Subcutaneous abdominal adipose tissue (tissue), 5 donors: ENCODE data around the gene TOMM22.
"Not testable (repeated sequence)": the region's sequence is repeated elsewhere in the genome, so short reads cannot be mapped to it uniquely, and the experiment has no call there.

Experiments
- H3K27ac ChIP-seq: one replicate; pipeline ENCODE4 v1.7.0; 2013; ENCODE audit warnings: low read depth, mild to moderate bottlenecking, inconsistent platforms, low read length, moderate library complexity
- H3K27me3 ChIP-seq, 5 donors: one replicate each; pipeline ENCODE4 v1.7.0; 2013; ENCODE audit warnings: low read length in 5 of 5, inconsistent platforms in 1 of 5; ENCODE audit not compliant: control insufficient read depth in 5 of 5, insufficient read depth in 4 of 5
- H3K36me3 ChIP-seq, 5 donors: one replicate each; pipeline ENCODE4 v1.7.0; 2013; ENCODE audit warnings: low read length in 5 of 5; ENCODE audit not compliant: control insufficient read depth in 5 of 5, insufficient read depth in 5 of 5
- H3K4me1 ChIP-seq, 5 donors: one replicate each; pipeline ENCODE4 v1.7.0; 2013; ENCODE audit warnings: low read length in 5 of 5, mild to moderate bottlenecking in 3 of 5, moderate library complexity in 1 of 5; ENCODE audit not compliant: control insufficient read depth in 5 of 5, insufficient read depth in 5 of 5
- H3K4me3 ChIP-seq, 5 donors: one replicate each; pipeline ENCODE4 v1.7.0; 2013; ENCODE audit warnings: low read length in 5 of 5, low read depth in 1 of 5
- H3K9ac ChIP-seq, 5 donors: one replicate each; pipeline ENCODE4 v1.7.0; 2013; ENCODE audit warnings: low read length in 5 of 5, mild to moderate bottlenecking in 4 of 5, moderate library complexity in 3 of 5
- H3K9me3 ChIP-seq, 5 donors: one replicate each; pipeline ENCODE4 v1.7.0; 2013; ENCODE audit warnings: low read length in 5 of 5; ENCODE audit not compliant: control insufficient read depth in 5 of 5
- donor health status: healthy.
- donor health status: healthy.
- donor health status: healthy.
- donor health status: healthy.
- donor health status: healthy.

The TOMM22 gene

GRCh38 chr22:38681582-38682335, at the start of gene TOMM22:
Gene TOMM22 (plus strand): TSS chr22:38681957. CDS start chr22:38681979, 22 bp downstream.
- Histone ChIP-seq H3K4me3 (peak within 1 kb of the TSS; percentile 83 to 98 (median 97)), H3K4me1 (peaks cover 3 to 16% (median 11%) of the 10 kb centered on the region in 5 donors), H3K27me3 (no peaks in the 10 kb centered on the region), H3K9ac (peak within 1 kb of the TSS; percentile 87 to 99 (median 96)), H3K36me3 (peaks cover 3 to 35% (median 32%) of the 10 kb centered on the region in 5 donors), H3K9me3 (no peaks in the 10 kb centered on the region), H3K27ac (peak within 1 kb of the TSS; percentile 82)

- H3K9me3 ChIP-seq = no peaks in the 10 kb centered on the region
- H3K27me3 ChIP-seq = no peaks in the 10 kb centered on the region
- no peak overlapping the region for H3K4me3 ChIP-seq
- no peak overlapping the region for H3K9ac ChIP-seq
- peaks cover 0 to 7% (median 0%) of the 10 kb centered on the region in 5 donors for H3K4me1 ChIP-seq
- no peak overlapping the region for H3K27ac ChIP-seq
- H3K36me3 ChIP-seq = no peaks in the 10 kb centered on the region
Measured at GRCh38 chr22:38632528-38632927, 49.2 kb upstream of the TOMM22 start.

- Histone ChIP-seq H3K9ac (no peak overlapping the region), H3K9me3 (no peaks in the 10 kb centered on the region), H3K27me3 (no peaks in the 10 kb centered on the region), H3K4me1 (no peaks in the 10 kb centered on the region), H3K27ac (no peak overlapping the region), H3K36me3 (no peaks in the 10 kb centered on the region), H3K4me3 (no peak overlapping the region)
Measured at GRCh38 chr22:38638216-38638615, 43.5 kb upstream of the TOMM22 start.

- Histone ChIP-seq H3K9ac (no peak overlapping the region), H3K9me3 (no peaks in the 10 kb centered on the region), H3K27me3 (no peaks in the 10 kb centered on the region), H3K36me3 (no peaks in the 10 kb centered on the region), H3K4me3 (no peak overlapping the region), H3K27ac (no peak overlapping the region), H3K4me1 (no peaks in the 10 kb centered on the region)
Measured at GRCh38 chr22:38638728-38639127, 43.0 kb upstream of the TOMM22 start.

DNA sequence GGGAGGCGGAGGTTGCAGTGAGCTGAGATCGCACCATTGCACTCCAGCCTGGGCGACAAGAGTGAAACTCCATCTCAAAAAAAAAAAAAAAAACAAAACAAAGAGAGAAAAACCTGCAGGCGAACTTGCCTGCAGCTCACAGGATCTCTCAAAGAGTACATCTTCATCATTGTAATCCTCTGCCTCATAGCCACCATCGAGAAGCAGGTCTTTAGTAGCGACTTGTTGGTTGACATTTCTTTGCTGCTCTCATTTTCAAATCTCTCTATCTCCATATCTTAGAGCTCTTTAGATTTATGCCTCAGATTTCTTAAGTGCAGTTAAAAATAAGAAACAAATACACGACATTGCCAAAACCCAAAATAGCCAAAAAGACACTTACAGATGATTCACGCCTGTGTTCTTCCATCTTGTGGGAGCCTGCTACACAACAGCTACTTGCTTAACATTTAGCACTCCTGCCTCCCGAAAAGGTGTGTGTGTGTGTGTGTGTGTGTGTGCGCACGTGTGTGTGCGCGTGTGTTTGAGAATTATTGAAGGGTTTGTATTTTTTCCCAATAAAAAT, 40.2 kb upstream of the TOMM22 start:
- no peaks in the 10 kb centered on the region for H3K36me3 ChIP-seq
- no peaks in the 10 kb centered on the region for H3K9me3 ChIP-seq
- no peaks in the 10 kb centered on the region for H3K27me3 ChIP-seq
- H3K9ac ChIP-seq = no peak overlapping the region
- no peaks in the 10 kb centered on the region for H3K4me1 ChIP-seq
- H3K27ac ChIP-seq = no peak overlapping the region
- no peak overlapping the region for H3K4me3 ChIP-seq

DNA sequence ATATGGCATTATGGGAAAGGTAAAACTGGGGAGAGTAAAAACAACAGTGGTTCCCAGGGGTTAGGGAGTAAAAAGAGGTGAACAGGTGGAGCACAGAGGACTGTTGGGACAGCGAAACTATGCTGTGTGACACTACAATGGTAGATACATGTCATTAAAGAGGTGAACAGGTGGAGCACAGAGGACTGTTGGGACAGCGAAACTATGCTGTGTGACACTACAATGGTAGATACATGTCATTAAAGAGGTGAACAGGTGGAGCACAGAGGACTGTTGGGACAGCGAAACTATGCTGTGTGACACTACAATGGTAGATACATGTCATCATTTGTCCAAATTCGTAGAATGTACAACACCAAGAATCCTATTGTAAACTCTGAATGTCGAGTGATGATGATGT, 37.5 kb upstream of the TOMM22 start:
- H3K36me3 ChIP-seq, H3K27me3 ChIP-seq, H3K4me1 ChIP-seq, H3K4me3 ChIP-seq, H3K27ac ChIP-seq, H3K9me3 ChIP-seq, H3K9ac ChIP-seq: not testable (repeated sequence)

GRCh38 chr22:38645430-38645829, 36.3 kb upstream of the TOMM22 start:
- no peaks in the 10 kb centered on the region for H3K27me3 ChIP-seq
- no peaks in the 10 kb centered on the region for H3K9me3 ChIP-seq
- H3K27ac ChIP-seq = no peak overlapping the region
- no peaks in the 10 kb centered on the region for H3K36me3 ChIP-seq
- no peak overlapping the region for H3K9ac ChIP-seq
- no peak overlapping the region for H3K4me3 ChIP-seq
- no peaks in the 10 kb centered on the region for H3K4me1 ChIP-seq

GRCh38 chr22:38649841-38650522, 31.8 kb upstream of the TOMM22 start:
- H3K36me3 ChIP-seq = no peaks in the 10 kb centered on the region
- no peaks in the 10 kb centered on the region for H3K27me3 ChIP-seq
- H3K27ac ChIP-seq = no peak overlapping the region
- no peaks in the 10 kb centered on the region for H3K9me3 ChIP-seq
- no peaks in the 10 kb centered on the region for H3K4me1 ChIP-seq
- H3K9ac ChIP-seq = no peak overlapping the region
- H3K4me3 ChIP-seq = no peak overlapping the region

DNA sequence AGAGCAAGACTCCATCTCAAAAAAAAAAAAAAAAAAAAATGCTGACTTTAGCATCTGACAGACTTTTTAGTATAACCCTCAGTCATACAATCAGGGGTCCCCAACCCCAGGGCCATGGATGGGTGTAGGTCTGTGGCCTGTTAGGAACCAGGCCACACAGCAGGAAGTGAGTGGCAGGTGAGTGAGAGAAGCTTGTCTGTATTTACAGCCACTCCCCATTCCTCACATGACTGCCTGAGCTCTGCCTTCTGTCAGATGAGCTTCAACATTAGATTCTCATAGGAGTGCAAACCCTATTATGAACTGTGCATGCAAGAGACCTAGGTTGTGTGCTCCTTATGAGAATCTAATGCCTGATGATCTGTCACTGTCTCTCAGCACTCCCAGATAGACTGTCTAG, 28.9 kb upstream of the TOMM22 start:
- Histone ChIP-seq H3K27ac (no peak overlapping the region), H3K4me3 (no peak overlapping the region), H3K36me3 (no peaks in the 10 kb centered on the region), H3K9ac (no peak overlapping the region), H3K4me1 (peaks cover 0 to 21% (median 19%) of the 10 kb centered on the region in 5 donors), H3K27me3 (no peaks in the 10 kb centered on the region), H3K9me3 (no peaks in the 10 kb centered on the region)

DNA sequence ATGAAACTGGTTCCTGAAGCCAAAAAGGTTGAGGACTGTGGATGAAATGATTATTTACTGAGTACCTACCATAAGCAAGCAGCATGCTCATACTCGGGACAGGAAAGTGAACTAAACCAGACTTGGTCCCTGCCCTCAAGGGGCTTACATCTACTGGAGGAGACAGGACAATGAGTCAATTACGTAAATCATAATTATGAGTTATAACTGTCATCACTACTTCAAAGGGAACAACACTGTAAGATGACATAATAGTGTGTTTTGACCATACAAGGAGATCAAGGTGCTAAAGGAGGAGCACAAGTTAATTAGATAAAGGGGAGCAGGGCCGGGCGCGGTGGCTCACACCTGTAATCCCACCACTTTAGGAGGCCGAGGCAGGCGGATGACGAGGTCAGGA, 28.0 kb upstream of the TOMM22 start:
- no peaks in the 10 kb centered on the region for H3K36me3 ChIP-seq
- H3K4me1 ChIP-seq = peaks cover 0 to 22% (median 19%) of the 10 kb centered on the region in 5 donors
- H3K9ac ChIP-seq = no peak overlapping the region
- H3K27ac ChIP-seq = no peak overlapping the region
- H3K9me3 ChIP-seq = no peaks in the 10 kb centered on the region
- no peak overlapping the region for H3K4me3 ChIP-seq
- H3K27me3 ChIP-seq = no peaks in the 10 kb centered on the region
